ENCODE results near the gene YARS1. TPM values are rescaled to one million over a fixed set of nuclear protein-coding genes. Genes with fewer than 3 reads are reported as not detected.
"Not testable (repeated sequence)": the region's sequence is repeated elsewhere in the genome, so short reads cannot be mapped to it uniquely, and the experiment has no call there.

The YARS1 gene
- total RNA-seq, 1 donor = 199 TPM

GRCh38 chr1:32791881-32792280, 25.3 kb downstream of the YARS1 start:
- H3K4me2 ChIP-seq (ENCODE audit: insufficient read depth, low read length) = no peak overlapping the region
- peaks cover 55% of the 10 kb centered on the region for H3K36me3 ChIP-seq (ENCODE audit: insufficient read depth, low read length)
- no peaks in the 10 kb centered on the region for H3K27me3 ChIP-seq (ENCODE audit: insufficient read depth, low read length)
- no peak overlapping the region for H3K4me3 ChIP-seq (ENCODE audit: insufficient read depth, low read length)
- TF ChIP-seq CTCF (IDR thresholded peaks at IDR 0.05; ENCODE audit: extremely low read depth, low read depth, low read length) = no peak
- H2AFZ ChIP-seq (ENCODE audit: low read length) = no peak overlapping the region
- peak overlapping the region; percentile 12 for H3K27ac ChIP-seq (ENCODE audit: low read depth, low read length)
- DNase-seq (ENCODE audit: insufficient read length, low spot score, missing footprints) = peak; percentile 87
- no peaks in the 10 kb centered on the region for H3K9me3 ChIP-seq (ENCODE audit: low read depth, low read length)
- H3K79me2 ChIP-seq (ENCODE audit: insufficient read depth, low read length) = peaks cover 11% of the 10 kb centered on the region
- H3K4me1 ChIP-seq (ENCODE audit: insufficient read depth, low read length) = peaks cover 18% of the 10 kb centered on the region
- H4K20me1 ChIP-seq (ENCODE audit: insufficient read depth, low read length) = no peaks in the 10 kb centered on the region

- H3K4me3 ChIP-seq (ENCODE audit: insufficient read depth, low read length); H4K20me1 ChIP-seq (ENCODE audit: insufficient read depth, low read length); H3K9me3 ChIP-seq (ENCODE audit: low read depth, low read length); H3K27me3 ChIP-seq (ENCODE audit: insufficient read depth, low read length); H2AFZ ChIP-seq (ENCODE audit: low read length); H3K4me2 ChIP-seq (ENCODE audit: insufficient read depth, low read length): not testable (repeated sequence)
- H3K36me3 ChIP-seq (ENCODE audit: insufficient read depth, low read length) = peaks cover 74% of the 10 kb centered on the region
- peaks cover 11% of the 10 kb centered on the region for H3K79me2 ChIP-seq (ENCODE audit: insufficient read depth, low read length)
- DNase-seq (ENCODE audit: insufficient read length, low spot score, missing footprints) = peak; percentile 68
- peak overlapping the region; percentile 49 for H3K27ac ChIP-seq (ENCODE audit: low read depth, low read length)
- H3K4me1 ChIP-seq (ENCODE audit: insufficient read depth, low read length) = peaks cover 18% of the 10 kb centered on the region
Measured at GRCh38 chr1:32789356-32789755, 27.8 kb downstream of the YARS1 start.

GRCh38 chr1:32786856-32787255, 30.3 kb downstream of the YARS1 start:
- no peak for DNase-seq (ENCODE audit: insufficient read length, low spot score, missing footprints)

GRCh38 chr1:32784817-32785216, 32.3 kb downstream of the YARS1 start:
- Histone ChIP-seq H3K4me2 (ENCODE audit: insufficient read depth, low read length) (no peak overlapping the region), H3K36me3 (ENCODE audit: insufficient read depth, low read length) (peaks cover 84% of the 10 kb centered on the region), H2AFZ (ENCODE audit: low read length) (no peak overlapping the region), H3K4me1 (ENCODE audit: insufficient read depth, low read length) (peaks cover 9% of the 10 kb centered on the region), H3K4me3 (ENCODE audit: insufficient read depth, low read length) (no peak overlapping the region), H3K27ac (ENCODE audit: low read depth, low read length) (no peak overlapping the region), H3K9me3 (ENCODE audit: low read depth, low read length) (no peaks in the 10 kb centered on the region), H4K20me1 (ENCODE audit: insufficient read depth, low read length) (no peaks in the 10 kb centered on the region), H3K27me3 (ENCODE audit: insufficient read depth, low read length) (no peaks in the 10 kb centered on the region), H3K79me2 (ENCODE audit: insufficient read depth, low read length) (peaks cover 3% of the 10 kb centered on the region)
- DNase-seq (ENCODE audit: insufficient read length, low spot score, missing footprints) = no peak
- no peak for TF ChIP-seq CTCF (IDR thresholded peaks at IDR 0.05; ENCODE audit: extremely low read depth, low read depth, low read length)

More at GRCh38 chr1:32786856-32787255, 30.3 kb downstream of the YARS1 start:
- Histone ChIP-seq H3K27ac (ENCODE audit: low read depth, low read length) (no peak overlapping the region), H3K4me2 (ENCODE audit: insufficient read depth, low read length) (no peak overlapping the region), H3K4me3 (ENCODE audit: insufficient read depth, low read length) (no peak overlapping the region), H3K27me3 (ENCODE audit: insufficient read depth, low read length) (no peaks in the 10 kb centered on the region), H3K4me1 (ENCODE audit: insufficient read depth, low read length) (peaks cover 12% of the 10 kb centered on the region), H3K79me2 (ENCODE audit: insufficient read depth, low read length) (peaks cover 3% of the 10 kb centered on the region), H3K9me3 (ENCODE audit: low read depth, low read length) (no peaks in the 10 kb centered on the region), H4K20me1 (ENCODE audit: insufficient read depth, low read length) (no peaks in the 10 kb centered on the region), H2AFZ (ENCODE audit: low read length) (no peak overlapping the region), H3K36me3 (ENCODE audit: insufficient read depth, low read length) (peaks cover 79% of the 10 kb centered on the region)
- TF ChIP-seq CTCF (IDR thresholded peaks at IDR 0.05; ENCODE audit: extremely low read depth, low read depth, low read length) = peak; percentile 38

Measured in osteoblast (primary cell).